ENCODE data around the gene ALOXE3.

The ALOXE3 gene

GRCh38 chr17:8164815-8165131, 46.5 kb upstream of the ALOXE3 start:
- peaks cover 18% of the 10 kb centered on the region for H4K20me1 ChIP-seq (ENCODE audit: insufficient read depth, low read length)
- H3K79me2 ChIP-seq (ENCODE audit: insufficient read depth, low read length), result peaks cover 35% of the 10 kb centered on the region
- peak overlapping the region; percentile 97 for H3K27ac ChIP-seq (ENCODE audit: low read length)
- peaks cover 26% of the 10 kb centered on the region for H3K36me3 ChIP-seq (ENCODE audit: insufficient read depth, low read length)
- H3K4me1 ChIP-seq (ENCODE audit: insufficient read depth, low read length), result peaks cover 47% of the 10 kb centered on the region
- peak overlapping the region; percentile 97 for H3K4me2 ChIP-seq (ENCODE audit: insufficient read depth, low read length)
- peak overlapping the region in 1 of 2 experiments; percentile 99; a peak in 1 of 4 replicates for H3K4me3 ChIP-seq (ENCODE audit: low read depth in 1 of 2, low read length in 2 of 2)
- H2AFZ ChIP-seq (ENCODE audit: low read depth, low read length), result peak overlapping the region; percentile 97
- DNase-seq (peak; percentile 30), ATAC-seq (ENCODE audit: insufficient read depth, low read depth) (no peak)
- TF ChIP-seq CTCF (IDR thresholded peaks at IDR 0.05; ENCODE audit: borderline replicate concordance, extremely low read depth, low read length, poor library complexity, severe bottlenecking) (no peak), EZH2 (IDR thresholded peaks at IDR 0.05; ENCODE audit: borderline replicate concordance, low read depth, low read length, severe bottlenecking) (no peak)
- H3K27me3 ChIP-seq (ENCODE audit: insufficient read depth, low read length, poor library complexity), result no peaks in the 10 kb centered on the region
- H3K9me3 ChIP-seq (ENCODE audit: insufficient read depth, low read length, severe bottlenecking), result no peaks in the 10 kb centered on the region
- peak overlapping the region; percentile 100 for H3K9ac ChIP-seq (ENCODE audit: low read depth, low read length)

GRCh38 chr17:8163978-8164814, 45.9 kb upstream of the ALOXE3 start:
- DNase-seq, result peak; percentile 82

GRCh38 chr17:8162997-8163977, 45.0 kb upstream of the ALOXE3 start:
- DNase-seq (peak; percentile 57), ATAC-seq (ENCODE audit: insufficient read depth, low read depth) (peak; percentile 21; the same call in 2 of the 3 replicates)
- H3K4me2 ChIP-seq (ENCODE audit: insufficient read depth, low read length), result peak overlapping the region; percentile 97
- peak overlapping the region; percentile 97 for H2AFZ ChIP-seq (ENCODE audit: low read depth, low read length)
- H3K27me3 ChIP-seq (ENCODE audit: insufficient read depth, low read length, poor library complexity), result no peaks in the 10 kb centered on the region
- peaks cover 26% of the 10 kb centered on the region for H4K20me1 ChIP-seq (ENCODE audit: insufficient read depth, low read length)
- H3K79me2 ChIP-seq (ENCODE audit: insufficient read depth, low read length), result peaks cover 41% of the 10 kb centered on the region
- peak overlapping the region; percentile 97 for H3K27ac ChIP-seq (ENCODE audit: low read length)
- H3K9me3 ChIP-seq (ENCODE audit: insufficient read depth, low read length, severe bottlenecking), result no peaks in the 10 kb centered on the region
- H3K4me1 ChIP-seq (ENCODE audit: insufficient read depth, low read length), result peaks cover 60% of the 10 kb centered on the region
- peak overlapping the region; percentile 100 for H3K9ac ChIP-seq (ENCODE audit: low read depth, low read length)
- peak overlapping the region; percentile 38 to 99; a peak in 3 of 4 replicates for H3K4me3 ChIP-seq (ENCODE audit: low read depth in 1 of 2, low read length in 2 of 2)
- peaks cover 34% of the 10 kb centered on the region for H3K36me3 ChIP-seq (ENCODE audit: insufficient read depth, low read length)
- TF ChIP-seq EZH2 (IDR thresholded peaks at IDR 0.05; ENCODE audit: borderline replicate concordance, low read depth, low read length, severe bottlenecking), result no peak
- TF ChIP-seq CTCF (IDR thresholded peaks at IDR 0.05; ENCODE audit: borderline replicate concordance, extremely low read depth, low read length, poor library complexity, severe bottlenecking), result no peak

More at GRCh38 chr17:8163978-8164814, 45.9 kb upstream of the ALOXE3 start:
- Histone ChIP-seq H3K4me1 (ENCODE audit: insufficient read depth, low read length) (peaks cover 53% of the 10 kb centered on the region), H3K4me2 (ENCODE audit: insufficient read depth, low read length) (peak overlapping the region; percentile 97), H3K27me3 (ENCODE audit: insufficient read depth, low read length, poor library complexity) (no peaks in the 10 kb centered on the region), H3K27ac (ENCODE audit: low read length) (peak overlapping the region; percentile 97), H4K20me1 (ENCODE audit: insufficient read depth, low read length) (peaks cover 23% of the 10 kb centered on the region), H3K9ac (ENCODE audit: low read depth, low read length) (peak overlapping the region; percentile 100), H3K36me3 (ENCODE audit: insufficient read depth, low read length) (peaks cover 31% of the 10 kb centered on the region), H3K9me3 (ENCODE audit: insufficient read depth, low read length, severe bottlenecking) (no peaks in the 10 kb centered on the region), H3K4me3 (ENCODE audit: low read depth in 1 of 2, low read length in 2 of 2) (peak overlapping the region in 1 of 2 experiments; percentile 99; a peak in 2 of 4 replicates), H2AFZ (ENCODE audit: low read depth, low read length) (peak overlapping the region; percentile 97), H3K79me2 (ENCODE audit: insufficient read depth, low read length) (peaks cover 41% of the 10 kb centered on the region)
- ATAC-seq (ENCODE audit: insufficient read depth, low read depth), result peak; percentile 70
- TF ChIP-seq CTCF (IDR thresholded peaks at IDR 0.05; ENCODE audit: borderline replicate concordance, extremely low read depth, low read length, poor library complexity, severe bottlenecking) (no peak), EZH2 (IDR thresholded peaks at IDR 0.05; ENCODE audit: borderline replicate concordance, low read depth, low read length, severe bottlenecking) (no peak)

Data from DND-41 (cell line).